HG03196 (cell line): ENCODE measurements around the gene CATSPERE.

ENCODE experiments used
- ATAC-seq: cut with Tn5 transposase; IDR thresholded peaks from one replicate; pipeline ENCODE4 v1.9.1; 2021; ENCODE audit not compliant: unreplicated experiment

Gene CATSPERE

DNA sequence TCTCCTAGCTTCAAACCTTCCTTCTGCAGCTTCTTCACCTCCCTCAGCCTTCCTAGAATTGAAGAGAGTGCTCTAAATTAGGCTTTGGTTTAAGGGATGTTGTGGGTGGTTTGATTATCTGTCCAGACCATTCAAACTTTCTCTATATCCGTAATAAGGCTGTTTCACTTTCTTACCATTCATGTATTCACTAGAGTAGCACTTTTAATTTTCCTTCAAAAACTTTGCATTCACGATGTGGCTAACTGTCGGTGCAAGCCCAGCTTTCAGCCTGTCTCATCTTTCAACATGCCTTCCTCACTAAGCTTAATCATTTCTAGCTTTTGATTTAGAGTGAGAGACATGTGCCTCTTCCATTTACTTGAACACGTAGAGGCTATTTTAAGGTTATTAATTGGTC lies 165.6 kb downstream of the CATSPERE start:
- ATAC-seq, result no peak

DNA sequence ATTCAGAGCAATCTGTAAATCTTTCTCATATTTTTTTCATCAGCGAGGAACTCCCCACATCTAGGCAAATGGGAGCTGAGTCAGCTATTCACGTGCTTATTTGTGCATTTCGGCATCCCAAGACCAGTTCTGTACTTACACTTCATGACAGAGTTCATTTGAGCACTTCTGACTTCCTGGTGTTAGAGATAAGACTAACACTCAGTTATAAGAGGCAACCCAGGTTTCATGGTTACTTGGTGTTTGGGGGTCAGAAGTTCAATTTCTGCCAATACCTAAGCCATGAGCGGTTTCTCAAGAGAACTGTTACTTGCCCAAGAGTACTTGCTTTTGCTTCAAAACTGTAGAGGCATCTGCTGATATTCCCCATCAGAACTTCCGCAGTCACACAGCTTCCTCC lies 167.7 kb downstream of the CATSPERE start:
- ATAC-seq, result no peak

DNA sequence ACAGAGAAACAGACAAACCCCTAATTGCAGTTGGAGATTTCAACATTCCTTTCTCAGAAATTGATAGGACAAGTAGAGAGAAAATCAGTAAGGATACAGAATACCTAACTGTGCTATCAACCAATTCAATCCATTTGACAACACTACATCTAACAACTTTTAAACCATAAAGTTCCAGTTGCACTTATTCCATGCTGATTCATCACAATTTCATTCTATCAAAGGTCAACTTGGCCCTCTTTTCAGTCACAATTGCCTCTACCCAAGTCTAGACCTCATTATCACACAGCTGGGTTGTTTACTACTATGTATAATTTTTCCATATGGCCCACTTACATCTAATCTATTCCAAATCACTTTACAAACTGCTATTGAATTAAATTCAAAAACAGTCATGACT lies 172.1 kb downstream of the CATSPERE start:
- no peak for ATAC-seq

DNA sequence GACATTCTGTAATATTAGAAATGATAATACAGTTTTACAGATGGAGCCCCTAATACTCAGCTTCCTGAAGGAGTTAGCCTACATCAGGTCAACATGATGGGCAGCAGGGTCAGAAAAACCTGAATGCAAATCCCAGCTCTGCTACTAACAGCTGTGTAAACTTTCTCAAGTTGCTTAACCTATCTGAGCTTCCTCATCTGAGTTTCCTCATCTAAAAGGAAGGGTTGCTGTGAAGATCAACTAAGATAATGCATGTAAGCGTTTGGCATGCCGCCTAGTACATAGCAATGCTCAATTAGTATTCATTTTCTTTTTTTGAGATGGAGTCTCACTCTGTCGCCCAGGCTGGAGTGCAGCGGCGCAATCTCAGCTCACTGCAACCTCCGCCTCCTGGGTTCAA lies 173.5 kb downstream of the CATSPERE start:
- no peak for ATAC-seq

DNA sequence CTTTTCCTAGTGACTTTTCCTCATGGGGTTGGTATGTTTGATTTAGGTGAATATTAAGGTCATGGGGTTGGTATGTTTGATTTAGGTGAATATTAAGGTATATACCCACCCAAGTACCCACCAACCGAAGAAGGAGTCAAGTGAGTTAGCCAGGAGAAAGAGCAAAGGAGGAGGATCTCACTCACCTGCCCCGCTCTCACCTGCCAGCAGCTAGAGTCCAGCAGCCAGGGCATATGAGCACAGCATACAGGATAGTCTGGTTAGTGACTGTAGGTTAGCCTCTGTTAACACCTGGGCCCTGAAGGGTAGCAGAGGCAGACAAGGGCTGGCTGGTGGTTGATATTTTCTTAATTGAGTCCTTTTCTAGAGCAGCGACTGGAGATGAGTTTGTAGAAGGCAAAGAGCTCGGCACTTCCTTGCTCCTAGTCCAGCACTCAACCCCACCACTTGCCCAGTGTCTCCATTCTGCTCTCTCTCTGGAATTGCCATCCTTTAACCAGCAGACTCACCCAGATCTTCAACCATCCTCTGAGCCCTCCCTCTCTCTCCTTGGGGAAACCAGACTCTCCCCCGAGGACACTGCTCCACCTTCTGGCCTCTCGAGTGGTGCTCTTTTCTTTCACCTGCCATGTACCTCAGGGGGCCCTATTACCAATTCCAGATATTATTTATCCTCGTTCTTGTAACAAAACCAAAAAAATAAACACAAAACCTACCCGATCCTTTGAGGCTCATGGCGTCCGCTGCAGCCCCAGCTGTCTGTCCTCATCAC lies 175.6 kb downstream of the CATSPERE start:
- no peak for ATAC-seq

DNA sequence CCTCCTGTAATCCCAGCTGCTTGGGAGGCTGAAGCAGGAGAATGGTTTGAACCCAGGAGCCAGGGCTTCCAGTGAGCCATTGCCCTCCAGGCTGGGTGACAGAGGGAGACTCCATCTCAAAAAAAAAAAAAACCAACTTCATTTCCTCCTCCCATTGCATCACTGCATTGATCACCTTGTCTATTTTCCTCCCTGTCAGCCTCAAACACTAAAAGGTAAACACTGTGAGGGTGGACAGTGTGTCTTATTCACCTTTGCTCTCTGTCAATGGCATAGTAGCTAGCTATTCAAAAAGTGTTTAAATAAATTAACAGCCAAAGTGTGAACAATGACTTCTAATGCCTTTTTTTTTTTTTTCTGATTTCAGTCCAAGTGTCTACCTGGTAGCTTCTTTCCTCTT lies 178.5 kb downstream of the CATSPERE start:
- no peak for ATAC-seq

DNA sequence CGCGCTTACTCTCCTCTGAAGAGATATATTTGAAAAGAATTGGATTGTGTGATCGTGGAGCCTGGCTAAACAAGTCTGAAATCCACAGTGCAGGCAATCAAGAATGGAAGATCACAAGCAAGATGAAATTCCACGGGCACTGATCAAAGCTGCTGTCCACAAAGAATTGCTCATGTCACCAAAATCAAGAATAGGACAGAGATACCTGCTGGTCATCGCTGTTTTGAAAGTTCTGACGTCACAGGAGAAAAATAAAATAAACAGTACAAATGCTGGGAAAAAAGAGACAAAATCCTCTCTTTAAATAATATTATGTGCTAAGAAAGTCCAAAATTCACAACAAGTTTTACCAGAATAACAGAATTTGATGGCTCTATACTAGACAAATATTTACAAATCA lies 179.8 kb downstream of the CATSPERE start:
- ATAC-seq, result no peak

DNA sequence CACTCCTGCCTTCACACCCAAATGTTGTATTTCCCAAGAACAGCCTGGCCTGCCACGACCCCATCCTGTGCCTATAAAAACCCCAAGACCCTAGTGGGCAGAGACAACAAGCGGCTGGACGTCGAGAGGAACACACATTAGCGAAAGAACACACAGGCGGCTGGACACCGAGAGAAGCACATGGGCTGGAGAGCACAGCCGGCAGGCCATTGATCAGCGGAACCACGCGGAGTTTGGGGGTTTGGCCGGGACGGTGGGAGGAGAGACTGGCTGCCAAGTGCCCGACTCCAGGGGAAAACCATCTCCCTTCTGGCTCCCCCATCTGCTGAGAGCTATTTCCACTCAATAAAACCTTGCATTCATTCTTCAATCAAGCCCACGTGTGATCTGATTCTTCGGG lies 181.5 kb downstream of the CATSPERE start:
- ATAC-seq, result no peak

DNA sequence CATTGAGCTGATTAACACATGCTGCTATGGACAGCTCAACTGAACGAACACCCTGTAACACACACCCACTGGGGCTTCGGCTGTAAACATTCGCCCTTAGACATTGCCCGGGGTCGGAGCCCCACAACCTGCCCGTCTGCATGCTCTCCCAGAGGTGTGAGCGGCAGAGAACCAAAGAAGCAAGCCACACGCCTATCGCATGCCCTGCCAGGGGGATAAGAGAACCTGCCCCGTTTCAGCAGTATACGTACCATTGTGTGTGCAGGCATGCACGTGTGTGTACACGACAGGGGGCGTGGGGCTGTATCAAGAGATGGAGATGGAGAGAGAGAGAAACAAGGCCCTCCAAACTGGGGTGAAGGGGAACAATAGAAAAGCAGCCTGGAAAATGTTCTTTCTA lies 181.9 kb downstream of the CATSPERE start:
- no peak for ATAC-seq

DNA sequence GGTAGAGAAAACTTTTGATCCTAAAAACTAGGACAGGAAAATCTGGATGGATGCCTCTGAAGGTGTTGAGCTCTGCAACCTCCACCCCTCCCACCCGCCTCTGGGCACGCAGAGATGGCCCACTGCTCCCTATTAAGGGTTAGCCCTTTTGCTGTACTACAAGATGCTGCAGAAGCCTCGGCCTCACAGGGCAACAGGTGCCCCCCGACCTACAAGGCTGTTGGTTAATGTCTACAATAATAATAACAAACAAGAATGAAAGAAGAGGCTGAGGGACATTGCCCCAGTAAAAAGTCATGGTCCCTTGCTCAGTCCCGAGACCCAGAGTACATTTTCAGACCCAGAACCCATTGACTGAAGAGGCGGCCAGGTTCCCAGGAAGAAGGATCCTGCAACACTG lies 184.3 kb downstream of the CATSPERE start:
- ATAC-seq, result no peak

DNA sequence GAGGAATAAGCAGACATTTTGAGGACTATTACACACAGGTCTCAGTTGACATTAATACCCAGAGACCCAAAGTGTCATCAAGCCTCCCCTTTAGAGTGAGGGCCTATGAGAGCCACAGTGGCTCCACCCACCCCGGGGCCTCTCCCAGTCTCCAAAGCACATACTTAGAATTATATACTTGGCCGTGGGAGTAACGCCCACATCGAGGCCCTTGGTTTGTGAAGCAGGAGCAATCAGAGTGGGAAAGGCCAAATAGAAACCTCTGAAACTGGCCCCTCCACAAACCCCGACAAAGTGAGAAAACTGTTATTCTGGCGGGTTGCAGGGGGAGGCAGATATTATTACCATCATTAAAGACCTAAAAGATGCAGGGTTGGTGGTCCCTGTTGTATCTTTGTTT lies 184.8 kb downstream of the CATSPERE start:
- ATAC-seq, result no peak

DNA sequence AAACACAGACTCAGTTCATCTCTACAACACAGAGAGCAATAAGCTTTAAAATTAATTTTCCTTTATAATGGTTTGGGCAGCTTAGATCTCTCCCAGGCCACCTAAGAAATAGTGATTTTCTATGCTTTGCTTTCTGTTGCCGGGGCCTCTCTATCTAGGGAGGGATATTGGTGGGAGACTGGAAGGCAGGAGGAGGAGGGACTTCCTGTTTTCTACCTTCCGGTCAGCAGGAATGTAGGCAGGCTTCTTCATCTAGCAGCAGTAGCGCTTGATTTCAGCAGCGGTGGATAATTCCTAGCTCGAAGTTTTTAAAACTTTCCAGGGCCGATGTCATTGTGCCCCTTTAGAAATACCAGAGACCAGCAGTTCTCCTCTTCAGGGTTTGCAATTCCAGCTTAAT lies 186.7 kb downstream of the CATSPERE start:
- ATAC-seq, result no peak

DNA sequence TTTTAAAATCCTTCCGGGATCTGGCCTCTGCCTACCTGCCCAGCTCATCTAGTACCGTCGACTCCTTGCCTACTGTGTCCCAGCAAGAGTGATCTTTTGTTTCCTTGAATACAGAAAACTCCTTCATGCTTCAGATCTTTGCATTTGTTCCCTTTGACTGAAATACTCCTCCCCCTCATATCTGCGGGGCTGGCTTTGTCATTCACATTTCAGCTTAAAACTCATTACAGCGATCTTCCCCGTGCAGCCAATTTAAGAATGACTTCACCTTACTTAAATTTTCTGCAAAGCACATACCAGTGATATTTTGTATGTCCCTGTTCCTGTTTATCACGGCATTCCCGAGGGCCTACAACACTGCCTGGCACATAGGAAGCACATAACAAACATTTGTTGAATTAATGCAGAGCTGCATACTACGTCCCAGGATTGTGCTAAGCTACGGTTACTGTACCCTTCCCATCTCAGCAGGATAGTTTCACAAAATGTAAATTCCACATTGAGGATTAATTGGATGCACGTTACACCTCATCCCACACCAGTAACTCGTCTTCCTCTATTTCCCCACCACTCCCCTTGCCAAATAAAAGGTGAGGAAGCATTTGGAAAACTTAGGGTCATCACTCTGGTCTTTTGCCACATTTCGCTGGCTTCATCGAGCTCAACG lies 191.0 kb downstream of the CATSPERE start:
- no peak for ATAC-seq

DNA sequence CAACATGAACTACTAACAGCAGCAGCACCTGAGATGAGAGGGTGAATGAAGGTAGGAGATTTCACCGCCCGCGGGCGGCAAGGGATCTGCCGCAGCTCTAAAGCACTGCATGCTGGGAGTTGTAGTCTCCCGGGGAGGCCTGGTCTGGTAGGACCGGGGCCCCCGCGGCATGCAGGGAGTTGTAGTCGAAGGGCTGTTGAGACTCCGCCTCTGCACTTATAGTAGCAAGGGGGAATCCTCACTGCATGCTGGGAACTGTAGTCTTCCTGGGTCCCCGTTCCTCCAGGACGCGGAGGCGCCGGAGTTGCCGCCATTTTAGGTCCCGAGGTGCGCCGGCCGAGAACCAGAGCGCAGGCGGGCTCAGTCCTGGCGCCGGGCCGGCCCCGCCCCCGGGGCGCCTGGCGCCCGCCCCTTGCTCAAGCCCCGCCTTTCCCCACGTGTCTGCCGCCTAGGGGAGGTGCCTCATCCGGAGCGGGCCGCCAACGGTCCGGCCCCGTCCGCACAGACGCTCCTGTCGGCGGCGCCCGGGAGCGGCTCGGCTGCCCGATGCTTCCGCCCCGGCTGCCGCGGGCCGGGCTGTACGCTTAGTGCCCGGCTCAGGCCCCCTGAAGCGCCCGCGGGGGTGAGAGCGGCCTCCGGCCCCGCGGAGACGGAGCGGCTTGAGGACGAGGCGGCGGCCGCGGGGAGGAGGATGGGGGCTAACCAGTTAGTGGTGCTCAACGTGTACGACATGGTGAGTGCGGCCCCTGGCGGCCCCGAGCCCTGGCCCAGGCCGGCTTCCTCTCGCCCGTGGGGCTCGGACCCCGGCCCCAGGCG lies 191.8 kb downstream of the CATSPERE start, which contains the start of gene DESI2:
DESI2 (plus strand) TSS at position 504 of the 816 bp plus-strand sequence; CDS start at position 692, 188 bp downstream.
- ATAC-seq, result peak; percentile 98

DNA sequence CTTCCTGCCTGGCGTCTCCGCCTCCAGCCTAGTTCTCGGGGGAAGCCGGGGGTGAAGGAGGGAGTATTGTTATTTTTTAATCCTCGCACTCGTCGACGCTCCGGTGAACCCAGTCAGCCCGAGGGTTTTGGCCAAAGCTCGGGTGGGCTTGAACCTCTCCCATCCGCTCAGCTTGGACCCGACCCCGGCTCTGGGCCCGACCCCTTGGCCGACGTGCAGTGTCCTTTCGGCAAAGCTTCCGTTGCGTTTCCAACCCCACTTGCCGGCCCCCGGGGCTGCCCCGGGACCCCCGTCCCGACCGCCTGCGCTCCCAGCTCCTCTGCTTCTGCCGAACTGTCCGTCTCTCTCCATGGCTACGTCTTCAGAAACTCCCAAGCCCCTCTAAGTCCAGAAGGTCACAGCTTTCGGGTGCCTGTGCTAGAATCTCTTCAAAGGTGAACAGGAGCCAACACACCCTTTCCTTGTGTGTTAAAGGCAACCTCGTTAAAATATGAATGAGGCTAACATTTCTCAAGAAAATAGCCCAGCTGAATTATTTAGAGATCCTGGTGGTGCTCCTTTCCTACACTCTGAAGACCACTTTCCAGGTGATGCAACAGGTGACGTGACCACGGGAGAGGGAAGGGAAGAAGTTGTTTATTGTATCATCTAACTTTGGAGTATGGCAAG lies 192.5 kb downstream of the CATSPERE start:
- ATAC-seq, result no peak

DNA sequence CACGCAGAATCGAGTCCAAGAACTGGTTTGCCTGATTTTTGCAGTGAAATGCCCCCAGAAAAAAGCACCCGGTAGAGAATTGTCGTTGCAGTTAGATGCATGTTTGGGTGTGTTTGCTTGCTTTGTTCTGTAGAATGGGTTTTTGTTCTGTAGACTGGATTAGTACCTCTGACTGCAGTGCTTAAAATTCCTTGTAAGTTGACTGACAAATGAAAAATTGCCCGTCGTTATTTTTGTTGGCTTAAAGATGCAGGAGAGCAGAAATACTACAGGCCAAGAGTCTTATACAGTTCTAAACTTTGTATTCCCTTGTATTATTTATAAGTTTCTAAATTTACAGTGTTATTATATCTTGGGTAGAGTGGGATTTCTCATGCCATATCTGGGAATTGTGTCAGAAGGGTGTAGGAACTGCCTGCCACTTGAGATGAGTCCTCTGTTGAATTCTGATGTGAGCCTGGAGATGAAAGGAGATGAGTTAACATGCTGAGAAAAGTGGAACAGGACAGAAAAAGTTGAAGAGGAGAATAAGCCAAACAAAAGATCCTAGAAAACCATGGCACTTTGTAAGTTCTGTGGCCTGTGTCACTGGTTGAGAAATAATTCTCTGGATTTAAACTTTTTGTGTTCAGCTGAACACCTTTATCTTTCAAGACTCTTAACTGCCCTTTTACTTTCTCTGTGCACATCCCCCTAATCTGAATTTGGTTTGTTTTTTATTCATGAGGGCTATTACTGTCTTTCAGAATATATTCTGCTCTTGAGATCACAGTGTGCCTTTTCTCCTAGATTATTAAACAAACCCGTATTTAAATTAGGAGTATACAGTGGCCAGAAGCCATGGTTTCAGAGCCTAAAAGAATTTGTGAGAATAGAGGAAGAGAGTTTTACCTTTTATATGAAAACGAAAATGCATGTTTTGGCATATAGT lies 193.3 kb downstream of the CATSPERE start:
- no peak for ATAC-seq

DNA sequence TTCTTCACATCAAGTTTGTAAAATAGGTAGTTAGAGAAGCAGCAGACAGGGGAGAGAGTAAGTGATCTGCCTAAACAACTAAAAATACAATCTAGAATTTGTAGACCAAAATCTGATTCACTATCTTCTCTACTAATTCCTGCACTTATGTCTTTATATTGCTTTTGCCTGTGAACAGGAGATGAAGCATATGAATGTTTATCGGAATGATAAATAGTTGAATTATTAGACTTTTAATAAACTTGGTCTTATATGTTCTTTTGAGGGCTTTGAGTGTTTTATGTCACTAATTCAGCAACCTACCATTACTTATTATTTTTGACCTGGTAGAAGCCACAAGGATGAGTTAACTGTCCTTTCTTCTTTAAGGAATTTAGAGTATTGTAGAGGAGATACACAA lies 194.1 kb downstream of the CATSPERE start:
- ATAC-seq, result no peak

DNA sequence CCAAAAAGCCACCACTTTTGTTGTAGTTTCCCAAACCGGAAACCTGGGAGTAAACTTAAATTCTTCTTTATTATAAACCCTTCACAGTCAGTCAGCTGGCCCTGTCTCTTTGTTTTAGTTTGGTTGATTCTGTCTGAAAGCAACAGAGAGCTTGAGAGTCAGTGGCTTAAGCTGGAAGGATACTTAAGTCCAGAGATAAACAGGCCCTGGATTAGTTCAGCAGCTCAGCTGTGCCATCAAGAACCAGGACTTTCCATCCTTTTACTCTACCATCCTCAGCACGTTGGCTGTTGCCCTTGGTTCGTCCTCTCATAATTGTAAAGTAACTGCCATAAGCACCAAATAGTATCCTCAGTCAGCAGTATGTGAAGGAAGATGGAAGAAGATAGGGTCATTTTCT lies 196.3 kb downstream of the CATSPERE start:
- no peak for ATAC-seq

DNA sequence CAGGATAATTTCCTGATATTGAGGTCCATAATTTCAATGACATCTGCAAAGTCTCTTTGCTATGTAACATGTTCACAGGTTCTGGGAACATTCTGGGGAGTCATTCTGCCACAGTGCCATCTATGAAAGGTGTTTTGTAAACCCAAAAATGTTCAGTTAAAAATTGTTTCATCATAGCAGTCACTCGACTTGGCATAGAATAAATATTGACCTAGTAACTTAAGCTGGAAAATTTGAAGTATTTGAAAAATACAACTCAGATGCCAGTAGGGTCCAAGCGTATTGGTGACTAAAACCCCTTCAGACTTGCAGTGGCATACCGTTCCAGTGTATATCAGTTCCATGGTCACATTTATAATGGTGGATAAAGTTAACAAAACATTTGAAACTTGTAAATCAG lies 198.6 kb downstream of the CATSPERE start:
- no peak for ATAC-seq

DNA sequence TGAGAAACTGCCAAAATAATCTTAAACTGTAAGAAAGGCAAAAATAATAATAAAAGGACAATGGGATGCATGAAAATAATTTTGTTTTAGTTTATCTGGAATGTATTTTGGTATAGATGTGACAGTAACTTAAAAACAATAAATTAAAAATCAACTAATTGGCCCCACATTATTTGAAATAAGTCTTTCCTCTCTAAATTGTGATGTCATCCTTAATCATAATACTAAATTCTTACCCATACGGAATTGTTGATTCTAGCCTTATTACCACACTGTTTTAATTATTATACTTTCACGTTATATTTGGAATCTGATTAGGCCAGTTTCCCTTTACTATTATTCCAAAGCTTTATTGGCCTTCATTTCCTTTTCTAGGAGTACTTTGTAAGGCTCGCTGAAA lies 199.5 kb downstream of the CATSPERE start:
- no peak for ATAC-seq
